T1000 (cell line): Measurements from ENCODE around the gene ITPR2.
"Not testable (repeated sequence)": the region's sequence is repeated elsewhere in the genome, so short reads cannot be mapped to it uniquely, and the experiment has no call there.

Experiments used
- DNase-seq: peaks from one replicate; lab custom pipeline; 2025; ENCODE audit warnings: mixed read lengths; lab: John Stamatoyannopoulos, UW

ITPR2 gene

DNA sequence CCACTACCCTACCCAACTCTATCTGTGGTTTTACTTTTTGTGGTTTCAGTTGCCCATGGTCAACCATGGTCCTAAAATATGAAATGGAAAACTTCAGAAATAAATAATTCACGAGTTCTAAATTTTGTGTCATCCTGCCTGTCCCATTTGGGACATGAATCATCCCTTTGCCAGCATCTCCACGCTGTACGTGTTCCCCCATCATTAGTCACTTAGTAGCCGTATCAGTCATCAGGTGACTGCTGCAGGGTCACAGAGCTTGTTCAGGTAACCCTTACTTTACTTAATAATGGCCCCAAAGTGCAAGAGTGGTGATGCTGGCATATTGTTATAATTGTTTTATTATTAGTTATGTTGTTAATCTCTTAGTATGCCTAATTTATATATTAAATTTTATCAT lies 209.9 kb downstream of the ITPR2 start:
- DNase-seq, result no peak

DNA sequence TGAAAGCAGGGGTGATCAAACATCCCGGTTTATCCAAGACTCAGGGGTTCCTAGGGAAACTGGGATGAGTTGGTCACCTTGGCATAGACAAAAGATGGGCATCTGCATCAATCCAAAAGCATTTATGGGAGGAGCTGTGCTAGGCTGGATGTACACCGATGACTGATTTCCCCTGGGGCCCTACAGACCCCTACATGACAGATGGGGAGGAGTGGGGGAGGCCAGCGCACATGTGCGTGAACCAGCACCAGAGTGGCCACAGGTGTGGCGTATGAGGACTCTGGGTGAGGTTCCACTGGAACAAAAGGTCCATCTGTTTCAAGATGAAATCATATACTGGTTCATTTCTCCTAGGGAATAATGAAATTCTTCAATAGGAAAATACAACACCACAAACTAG lies 210.4 kb downstream of the ITPR2 start:
- DNase-seq, result no peak

DNA sequence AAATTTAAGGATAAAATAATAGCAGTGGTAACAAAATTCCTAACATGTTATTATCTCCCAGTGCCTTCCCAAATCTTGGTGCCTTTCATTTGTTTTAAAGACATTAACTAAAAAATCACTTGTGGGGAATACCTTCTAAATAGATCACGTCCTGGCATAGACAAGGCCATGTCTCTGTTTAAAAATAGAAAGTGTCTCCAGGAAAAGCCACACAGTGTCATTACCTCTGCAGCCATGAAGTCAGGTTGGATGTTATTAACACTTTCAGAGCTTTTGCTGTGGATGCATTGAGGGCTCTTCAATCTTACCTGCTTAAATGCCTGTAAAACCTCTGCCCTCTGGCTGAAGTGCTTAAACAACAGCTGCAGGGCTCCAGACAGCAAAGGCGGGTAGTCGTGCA lies 211.1 kb downstream of the ITPR2 start:
- no peak for DNase-seq

DNA sequence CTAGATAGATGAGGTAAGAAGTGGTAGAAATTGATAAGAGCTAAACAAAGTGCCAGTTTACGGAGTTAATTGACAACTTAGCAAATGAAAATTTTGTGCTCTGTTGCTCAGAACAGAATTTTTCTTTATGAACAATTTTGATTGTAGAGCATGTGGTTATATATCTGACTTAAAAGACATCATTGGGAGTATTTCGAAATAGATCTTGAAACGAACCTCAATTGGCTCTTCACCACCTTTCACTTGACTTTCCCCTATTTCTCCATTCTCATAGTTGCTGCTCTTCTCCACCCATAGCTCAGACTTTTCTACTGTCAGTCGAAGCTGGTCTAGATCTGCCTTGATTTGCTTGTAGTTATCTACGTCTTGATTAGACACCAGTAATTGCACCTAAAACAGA lies 212.1 kb downstream of the ITPR2 start:
- no peak for DNase-seq

DNA sequence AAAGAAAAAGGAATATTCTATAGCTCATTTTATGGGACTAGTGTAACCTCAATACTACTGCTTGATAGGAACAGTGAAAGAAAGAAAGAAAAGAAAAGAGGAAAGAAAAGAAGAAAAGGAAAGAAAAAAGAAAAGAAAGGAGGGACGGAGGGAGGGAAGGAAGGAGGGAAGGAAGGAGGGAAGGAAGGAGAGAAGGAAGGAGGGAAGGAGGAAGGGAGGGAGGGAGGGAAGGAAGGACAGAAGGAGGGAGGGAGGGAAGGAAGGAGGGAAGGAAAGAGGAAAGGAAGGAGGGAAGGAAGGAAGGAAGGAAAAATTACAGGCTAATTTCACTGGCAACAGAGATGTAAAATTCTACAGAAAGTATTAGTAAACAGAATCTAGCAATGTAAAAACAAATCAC lies 215.5 kb downstream of the ITPR2 start:
- no peak for DNase-seq

DNA sequence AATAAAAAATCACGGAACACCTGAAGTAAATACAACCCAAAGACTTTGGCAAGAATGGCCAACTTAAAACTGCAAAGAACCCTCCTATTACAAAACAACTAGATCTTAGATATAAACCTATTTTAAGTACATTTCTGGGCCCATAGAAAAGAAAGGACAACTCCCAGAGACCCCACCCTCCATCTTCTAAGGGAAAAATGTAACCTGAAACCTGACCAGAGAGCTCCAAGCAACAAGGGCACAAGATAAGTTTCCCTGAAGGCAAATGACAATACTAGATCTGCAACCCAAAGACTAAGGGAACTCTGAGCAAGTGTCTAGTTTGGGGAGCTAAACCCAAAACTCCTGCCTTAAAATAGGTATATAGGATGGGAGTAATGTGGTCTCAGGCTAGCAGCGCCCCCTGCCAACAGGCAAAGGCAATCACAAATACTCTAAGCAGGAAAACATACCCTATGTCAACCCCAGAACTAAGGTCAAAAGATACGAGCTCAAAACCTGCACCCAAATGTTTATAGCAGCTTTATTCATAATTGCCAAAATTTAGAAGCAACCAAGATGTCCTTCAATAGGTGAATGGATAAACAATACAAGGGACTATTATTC lies 218.9 kb downstream of the ITPR2 start:
- no peak for DNase-seq

DNA sequence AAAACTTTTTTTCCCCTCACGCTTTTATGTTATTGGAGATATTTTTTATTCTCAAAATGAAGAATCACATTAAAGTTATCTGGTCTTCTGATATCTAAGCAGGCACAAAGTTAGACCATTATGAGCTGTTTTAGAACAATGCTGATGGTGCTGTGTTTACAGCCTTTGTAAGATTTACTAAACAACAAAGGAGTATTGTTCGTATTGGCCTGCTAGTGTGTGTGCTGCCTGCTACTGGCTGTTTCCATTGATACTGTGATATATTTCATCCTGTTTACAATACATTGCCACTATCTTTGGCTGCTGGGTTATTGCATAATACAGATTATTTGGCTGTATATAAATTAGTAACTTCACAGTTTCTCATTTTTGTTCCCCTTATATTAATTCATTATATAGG lies 220.8 kb downstream of the ITPR2 start:
- DNase-seq, result no peak

DNA sequence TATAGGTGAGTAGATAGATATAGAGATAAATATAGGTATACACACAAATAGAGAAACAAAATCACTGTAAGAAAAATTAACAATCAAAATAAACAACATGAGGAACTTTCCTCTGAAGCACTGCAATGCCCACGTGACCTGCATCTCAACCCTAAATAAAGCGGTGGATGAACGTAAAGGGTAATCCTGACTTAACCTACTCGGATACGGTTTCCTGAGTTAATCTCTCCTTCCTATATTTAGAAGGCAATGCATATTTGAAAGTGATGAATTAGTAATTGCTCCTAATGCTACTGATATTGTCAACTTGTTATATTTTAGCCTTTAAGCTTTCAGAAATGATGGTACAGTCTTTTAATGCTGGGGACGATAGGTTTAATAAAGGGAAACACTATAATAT lies 221.4 kb downstream of the ITPR2 start:
- DNase-seq, result no peak

DNA sequence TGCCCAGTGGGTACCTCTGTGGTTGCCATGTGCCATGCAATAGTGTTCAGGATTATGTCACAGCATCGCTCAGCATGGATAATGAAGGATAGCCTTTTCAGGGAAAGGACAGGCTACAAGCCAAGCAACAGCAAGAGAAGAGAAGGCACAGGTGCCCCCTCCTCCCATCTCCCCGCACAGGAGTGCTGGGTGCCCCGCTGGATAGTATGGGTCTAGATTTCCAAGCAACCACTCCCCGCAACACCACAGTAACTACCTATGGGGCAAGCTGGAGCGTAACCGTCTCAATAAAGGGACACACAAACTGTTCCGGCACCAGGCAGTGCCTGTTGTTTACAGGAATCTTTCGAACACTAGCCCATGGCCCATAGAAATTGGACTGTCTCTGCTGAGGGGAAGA lies 222.2 kb downstream of the ITPR2 start:
- DNase-seq, result no peak

DNA sequence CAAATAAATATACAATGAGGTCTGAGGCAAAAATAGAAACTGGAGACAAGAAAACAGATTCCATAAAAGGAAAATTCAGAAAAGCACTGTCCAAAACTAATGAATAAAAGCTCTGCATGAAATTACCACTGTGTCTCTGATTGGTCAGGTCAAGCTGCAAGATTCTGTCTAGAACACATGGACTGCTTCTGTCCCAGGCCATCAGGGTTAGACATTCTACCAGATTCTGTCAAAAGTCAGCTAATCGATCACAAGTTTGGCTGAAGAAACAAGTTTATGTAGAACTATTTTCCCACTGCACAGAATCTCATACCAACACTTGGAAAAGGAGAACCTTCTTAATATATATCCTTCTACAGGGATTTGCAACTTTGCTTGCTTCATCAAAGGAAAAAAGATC lies 223.0 kb downstream of the ITPR2 start:
- DNase-seq, result no peak

DNA sequence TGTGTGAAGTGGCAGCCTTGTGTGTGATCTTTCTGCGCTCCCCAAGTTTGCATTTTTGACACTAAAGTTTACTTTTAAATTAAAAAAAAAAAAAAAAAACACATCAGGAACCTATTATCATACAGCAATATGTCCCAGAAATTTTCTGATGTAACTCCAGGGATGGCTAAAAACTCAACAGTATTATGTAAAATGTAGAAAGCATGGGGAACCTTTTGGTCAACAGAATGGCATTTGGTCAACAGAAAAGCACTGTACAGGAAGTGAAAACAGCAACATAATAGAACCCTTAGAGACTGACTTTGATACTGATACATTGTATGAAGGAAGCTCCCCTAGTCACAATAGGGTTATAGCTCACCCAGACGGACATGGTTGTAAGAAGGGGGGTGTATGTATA lies 224.3 kb downstream of the ITPR2 start:
- DNase-seq, result no peak

DNA sequence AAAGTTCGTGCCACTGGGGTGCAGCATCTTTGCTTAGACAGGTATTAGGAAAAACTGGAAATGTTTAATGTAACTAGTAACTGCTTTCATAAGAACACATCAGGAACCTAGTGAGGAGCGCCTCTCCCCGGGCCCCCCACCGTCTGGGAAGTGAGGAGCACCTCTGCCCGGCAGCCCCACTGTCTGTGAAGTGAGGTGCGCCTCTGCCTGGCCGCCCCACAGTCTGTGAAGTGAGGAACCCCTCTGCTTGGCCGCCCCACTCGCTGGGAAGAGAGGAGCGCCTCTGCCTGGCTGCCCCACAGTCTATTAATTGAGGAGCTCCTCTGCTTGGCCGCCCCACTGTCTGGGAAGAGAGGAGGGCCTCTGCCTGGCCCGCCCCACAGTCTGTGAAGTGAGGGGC lies 224.7 kb downstream of the ITPR2 start:
- DNase-seq, result no peak

DNA sequence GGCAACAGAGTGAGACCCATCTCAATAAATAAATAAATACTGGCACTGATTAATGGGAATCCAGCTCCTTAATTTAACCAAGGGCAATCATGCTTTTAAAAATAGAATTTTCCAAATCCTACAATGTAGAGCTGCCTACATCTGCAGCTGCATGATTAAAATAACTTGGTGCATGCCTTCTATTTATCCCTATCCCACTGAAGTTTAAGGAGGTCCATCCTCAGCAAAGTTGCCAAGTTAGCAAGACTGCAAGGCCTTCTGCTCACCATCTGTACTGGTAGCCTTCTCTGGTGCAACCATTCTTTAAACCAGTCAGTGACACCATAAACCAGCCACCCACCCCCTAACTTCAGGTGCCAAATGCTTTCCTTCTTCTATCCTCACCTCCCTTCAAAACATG lies 226.1 kb downstream of the ITPR2 start:
- no peak for DNase-seq

DNA sequence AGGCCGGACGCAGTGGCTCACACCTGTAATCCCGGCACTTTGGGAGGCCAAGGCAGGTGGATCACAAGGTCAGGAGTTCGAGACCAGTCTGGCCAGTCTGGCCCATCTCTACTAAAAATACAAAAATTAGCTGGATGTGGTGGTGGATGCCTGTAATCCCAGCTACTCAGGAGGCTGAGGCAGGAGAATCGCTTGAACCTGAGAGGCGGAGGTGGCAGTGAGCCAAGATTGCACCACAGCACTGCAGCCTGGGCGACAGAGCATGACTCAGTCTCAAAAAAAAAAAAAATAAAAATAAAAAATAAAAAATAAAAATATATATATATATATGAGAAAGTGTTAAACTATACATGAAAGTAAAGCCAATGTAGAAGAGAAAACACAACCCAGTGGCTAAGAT lies 228.2 kb downstream of the ITPR2 start:
- DNase-seq, result not testable (repeated sequence)

DNA sequence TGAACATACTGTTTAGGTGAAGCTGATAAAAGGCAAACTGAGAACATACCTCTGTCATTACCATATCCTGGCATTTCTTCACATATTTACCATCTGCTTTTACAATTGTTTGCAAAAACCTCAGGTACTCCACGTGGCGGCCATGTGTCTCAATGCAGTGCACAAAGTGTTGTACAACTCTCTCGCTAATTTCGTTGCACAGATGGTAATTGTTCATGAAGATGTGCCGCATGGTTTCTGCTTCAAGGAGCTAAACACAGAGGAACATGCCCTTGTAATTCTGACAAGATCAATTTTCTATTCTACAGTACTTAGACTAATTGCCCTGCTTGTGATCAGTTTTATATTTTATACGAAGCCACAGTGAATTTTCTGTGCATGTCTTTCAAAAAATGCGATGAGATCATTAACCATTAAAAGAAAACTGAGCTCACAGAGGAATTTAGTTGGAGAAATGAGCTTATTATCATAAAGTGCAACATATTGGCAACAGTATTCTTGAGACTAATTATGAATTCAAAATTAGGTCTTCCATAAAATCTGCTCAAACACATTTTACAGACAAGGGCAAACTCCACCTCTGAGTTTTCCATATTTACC lies 233.8 kb downstream of the ITPR2 start:
- DNase-seq, result no peak

DNA sequence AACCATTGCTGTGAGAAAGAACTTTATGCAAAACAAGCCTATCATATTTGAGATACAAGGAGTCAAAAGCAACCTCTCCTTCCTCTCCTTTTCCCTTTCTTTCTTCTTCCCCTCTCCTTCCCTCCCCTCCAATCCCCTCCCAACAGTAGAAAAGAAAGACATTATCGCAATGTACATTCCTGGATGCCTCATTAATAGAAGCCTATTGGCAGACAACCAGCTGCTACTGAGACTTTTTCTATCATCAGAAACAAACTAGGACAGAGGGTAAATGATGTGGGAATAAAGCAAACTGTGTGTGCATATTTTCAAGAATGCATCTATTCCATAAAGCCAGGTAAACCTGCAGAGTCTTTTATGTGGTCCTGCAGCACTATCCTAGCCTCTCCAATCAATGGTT lies 237.2 kb downstream of the ITPR2 start:
- DNase-seq, result no peak

DNA sequence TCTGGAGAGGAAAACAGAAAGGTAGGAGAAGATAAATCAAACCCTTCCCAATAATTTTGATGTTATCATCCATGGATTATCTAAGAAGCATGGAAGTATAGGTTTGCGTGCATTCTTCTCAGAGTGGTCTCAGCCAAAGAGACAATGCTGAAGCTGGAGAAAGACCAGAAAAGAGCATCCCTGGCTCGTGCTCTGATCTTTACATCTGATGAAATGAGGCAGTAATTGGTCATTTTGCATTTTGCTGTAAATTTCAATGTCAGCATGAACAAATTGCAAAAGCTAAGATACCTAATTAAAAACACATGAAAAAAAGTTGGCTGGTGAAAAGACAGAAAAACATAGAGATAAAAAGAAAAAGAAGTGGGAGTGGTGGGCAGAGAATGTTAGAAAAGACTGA lies 252.4 kb downstream of the ITPR2 start:
- DNase-seq, result no peak

DNA sequence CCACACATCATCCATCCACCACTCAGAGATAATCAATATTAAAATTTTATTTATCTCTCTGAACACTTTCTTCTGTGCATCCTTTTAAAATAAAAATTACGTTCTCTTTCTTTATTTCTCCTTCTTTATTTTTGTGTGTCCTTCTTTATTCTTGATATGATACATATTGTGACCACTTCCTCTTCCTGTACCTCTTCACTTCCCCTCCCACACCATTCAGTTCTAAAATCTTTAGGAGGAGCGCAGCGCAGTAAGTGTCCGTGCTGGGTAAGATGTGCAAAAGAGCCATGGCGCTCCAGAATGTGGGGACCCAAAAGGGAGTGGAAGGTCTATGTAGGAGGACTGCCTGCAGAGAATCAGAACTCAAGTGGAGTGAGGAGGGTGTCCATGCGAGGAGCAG lies 256.7 kb downstream of the ITPR2 start:
- DNase-seq, result no peak

DNA sequence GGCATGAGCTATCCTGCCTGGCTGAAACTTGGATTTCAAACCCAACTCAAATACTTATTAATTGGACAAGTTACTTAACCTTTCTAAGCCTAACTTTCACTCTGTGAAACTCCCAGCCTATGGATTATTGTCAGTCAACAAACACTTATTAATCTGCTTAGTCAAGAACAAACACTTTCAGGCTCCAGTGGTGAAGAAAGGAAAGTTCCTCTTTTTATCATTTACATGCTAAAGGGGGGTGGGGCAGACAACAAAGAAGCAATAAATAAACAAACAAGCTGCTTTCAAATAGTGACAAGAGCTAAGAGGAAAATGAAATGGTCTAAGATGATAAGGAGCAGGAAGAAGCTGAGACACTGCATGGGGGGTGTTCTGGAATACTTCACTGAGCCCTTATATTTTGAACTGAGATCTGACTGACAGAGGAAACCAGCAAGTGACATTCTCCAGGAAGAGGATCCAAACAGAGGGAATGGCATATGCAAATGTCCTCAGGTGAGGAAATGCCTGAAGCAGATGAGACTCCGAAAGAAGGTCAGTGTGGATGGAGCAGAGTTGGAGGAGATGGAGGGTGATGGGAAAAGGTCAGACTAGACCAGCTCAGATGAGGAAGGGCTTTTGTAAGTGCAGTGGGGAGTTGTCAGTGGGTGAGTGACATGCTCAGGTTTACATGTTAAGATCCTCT lies 259.6 kb downstream of the ITPR2 start:
- no peak for DNase-seq

DNA sequence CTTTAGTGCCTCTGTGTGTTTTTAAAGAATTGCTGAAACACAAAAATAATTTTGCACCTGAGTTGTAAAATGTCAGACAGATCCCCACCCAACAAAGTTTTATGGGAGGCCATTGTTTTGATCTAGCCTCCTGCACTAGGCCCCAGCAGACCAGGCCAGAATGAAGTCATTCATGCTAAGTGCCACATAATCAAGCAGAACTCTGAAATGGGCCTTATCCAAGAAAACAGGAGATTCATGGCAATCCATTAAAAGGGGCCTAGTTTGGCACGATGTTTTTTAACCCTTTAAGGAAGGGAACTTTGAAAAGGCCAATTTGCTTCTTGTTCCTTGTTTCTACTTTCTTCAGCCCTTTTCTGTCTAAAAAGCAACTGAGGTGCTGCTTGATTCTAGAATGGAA lies 260.9 kb downstream of the ITPR2 start:
- no peak for DNase-seq

DNA sequence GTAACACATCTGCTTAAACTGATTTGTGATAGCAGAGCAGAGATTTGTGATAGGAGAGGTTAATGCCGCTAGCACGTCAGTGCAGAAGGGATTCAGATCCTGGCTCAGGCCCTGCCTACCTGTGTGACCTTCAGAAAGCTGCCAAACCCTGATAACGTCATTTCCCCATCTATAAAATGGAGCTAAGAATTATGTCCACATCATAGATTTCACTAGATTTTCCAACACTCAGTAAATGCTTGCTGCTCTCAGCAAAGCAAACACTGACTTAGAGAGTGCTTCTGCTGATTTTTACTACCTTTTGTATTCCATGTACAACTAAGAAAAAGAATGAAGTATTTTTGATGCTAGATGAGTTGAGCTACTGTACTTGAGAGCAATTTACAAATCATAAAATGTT lies 261.4 kb downstream of the ITPR2 start:
- DNase-seq, result no peak

DNA sequence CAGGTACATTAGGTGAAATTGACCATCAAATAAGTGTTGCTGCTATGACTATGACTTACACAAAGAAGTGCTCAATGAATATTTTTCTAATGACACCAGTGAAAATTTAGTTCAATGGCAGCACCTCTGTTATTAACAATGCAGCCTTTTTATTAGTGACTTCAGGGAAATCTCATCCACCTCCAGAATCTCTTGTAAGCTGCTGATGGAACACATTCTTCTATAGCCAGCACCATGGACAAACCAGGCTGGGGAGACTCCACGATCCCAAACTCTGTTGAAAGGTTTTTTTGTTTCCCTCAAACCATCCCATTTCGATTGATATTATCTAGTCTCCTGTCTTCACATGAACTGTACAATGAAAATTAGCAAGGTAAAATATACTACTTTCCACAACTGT lies 265.9 kb downstream of the ITPR2 start:
- no peak for DNase-seq

DNA sequence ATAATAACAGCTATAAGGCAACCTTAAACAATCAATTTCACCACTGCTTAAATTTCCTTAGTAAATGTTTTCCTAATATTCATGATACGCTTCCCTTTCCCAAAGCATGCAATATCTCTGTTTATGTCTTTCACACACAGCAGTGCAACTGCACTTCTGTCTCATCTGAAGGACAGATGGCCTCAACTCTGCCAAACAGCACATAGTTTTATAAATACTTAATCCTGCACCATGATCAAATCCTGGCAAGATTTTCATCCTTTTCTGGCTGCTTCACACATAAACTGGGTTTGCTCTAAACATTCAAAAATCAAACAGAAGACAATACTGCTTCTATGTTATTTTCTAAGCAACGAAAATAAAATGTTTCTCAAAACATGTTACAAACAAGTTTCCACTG lies 266.3 kb downstream of the ITPR2 start:
- no peak for DNase-seq

DNA sequence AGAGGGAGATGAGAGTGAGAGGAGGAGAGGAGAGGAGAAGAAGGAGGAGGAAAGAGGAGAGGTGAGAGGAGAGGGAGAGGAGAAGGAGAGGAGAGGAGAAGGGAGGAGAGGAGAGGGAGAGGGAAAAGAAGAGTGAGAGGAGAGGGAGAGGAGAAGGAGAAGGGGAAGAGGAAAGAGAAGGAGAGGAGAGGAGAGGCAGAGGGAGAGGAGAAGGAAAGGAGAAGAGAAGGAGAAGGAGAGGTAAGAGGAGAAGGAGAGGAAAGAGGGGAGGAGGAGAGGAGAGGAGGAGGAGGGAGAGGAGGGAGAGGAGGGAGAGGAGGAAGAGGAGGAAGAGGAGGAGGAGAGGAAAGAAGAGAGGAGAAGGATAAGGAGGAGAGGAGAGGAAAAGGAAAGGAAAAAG lies 266.8 kb downstream of the ITPR2 start:
- DNase-seq, result no peak
